ENCODE results near the gene SIGLEC9. TPM values are rescaled to one million over a fixed set of nuclear protein-coding genes. Genes with fewer than 3 reads are reported as not detected.
"Not testable (repeated sequence)": the region's sequence is repeated elsewhere in the genome, so short reads cannot be mapped to it uniquely, and the experiment has no call there.

The SIGLEC9 gene
- polyA plus RNA-seq, 4 donors: 1.2 to 1.8 (median 1.5) TPM

GRCh38 chr19:51142809-51143475 is 18.2 kb downstream of the SIGLEC9 start:
- not testable (repeated sequence) for DNase-seq (ENCODE audit: low read depth in 4 of 4, low spot score in 3 of 4)

GRCh38 chr19:51143486-51143885 is 18.8 kb downstream of the SIGLEC9 start:
- no peak for DNase-seq (ENCODE audit: low read depth in 4 of 4, low spot score in 3 of 4)

- DNase-seq (ENCODE audit: low read depth in 4 of 4, low spot score in 3 of 4): no peak
These were observed 19.9 kb downstream of the SIGLEC9 start for GRCh38 chr19:51144482-51145045.

- no peak for DNase-seq (ENCODE audit: low read depth in 4 of 4, low spot score in 3 of 4)
These were observed 21.3 kb downstream of the SIGLEC9 start for GRCh38 chr19:51145916-51146493.

GRCh38 chr19:51146751-51147150 is 22.0 kb downstream of the SIGLEC9 start:
- no peak for DNase-seq (ENCODE audit: low read depth in 4 of 4, low spot score in 3 of 4)

DNA sequence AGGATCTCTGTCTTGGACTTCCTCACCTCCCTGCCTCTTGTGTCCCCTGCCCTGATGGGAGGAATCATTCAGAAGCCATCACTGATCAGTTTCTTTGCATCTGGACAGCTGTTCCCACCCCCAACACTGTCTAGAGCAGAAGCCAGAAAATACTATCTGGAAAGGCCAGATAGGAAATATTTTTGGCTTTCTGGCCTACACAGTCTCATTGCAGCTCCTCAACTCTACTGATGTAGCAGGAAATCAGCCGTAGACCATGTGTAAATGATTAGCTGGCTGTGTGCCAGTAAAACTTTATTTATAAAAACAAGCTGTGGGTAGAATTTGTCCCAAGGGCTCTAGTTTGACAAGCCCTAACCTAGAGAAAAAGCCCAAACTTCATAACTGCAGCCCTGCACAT is 23.0 kb downstream of the SIGLEC9 start:
- DNase-seq (ENCODE audit: low read depth in 4 of 4, low spot score in 3 of 4): no peak

- DNase-seq (ENCODE audit: low read depth in 4 of 4, low spot score in 3 of 4): no peak
These were observed 23.9 kb downstream of the SIGLEC9 start for GRCh38 chr19:51148580-51148979.

- no peak for DNase-seq (ENCODE audit: low read depth in 4 of 4, low spot score in 3 of 4)
These were observed 25.9 kb downstream of the SIGLEC9 start for GRCh38 chr19:51150627-51151026.

DNA sequence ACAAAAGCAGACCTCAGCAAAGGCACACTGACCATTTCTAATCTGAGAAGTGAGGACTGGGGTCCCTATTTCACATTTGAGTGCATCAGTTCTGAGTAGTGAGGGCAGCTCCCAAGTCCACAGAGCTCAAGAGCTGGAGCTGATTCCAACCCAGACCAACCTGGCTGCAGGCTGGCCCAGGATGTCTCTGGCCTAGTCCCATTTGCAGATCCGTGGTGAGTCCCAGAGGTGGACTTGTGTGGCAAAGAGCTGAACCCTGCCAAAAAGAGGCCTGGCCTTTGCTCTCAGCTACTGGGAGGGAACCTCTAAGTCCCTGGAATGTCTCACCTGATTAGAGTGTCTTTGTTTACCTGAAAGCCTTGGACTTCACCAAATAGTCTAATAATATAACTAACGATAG is 32.0 kb downstream of the SIGLEC9 start:
- no peak for DNase-seq (ENCODE audit: low read depth in 4 of 4, low spot score in 3 of 4)

- DNase-seq (ENCODE audit: low read depth in 4 of 4, low spot score in 3 of 4): no peak
These were observed 32.6 kb downstream of the SIGLEC9 start for GRCh38 chr19:51157265-51157664.

GRCh38 chr19:51158474-51159129 is 33.9 kb downstream of the SIGLEC9 start:
- no peak for DNase-seq (ENCODE audit: low read depth in 4 of 4, low spot score in 3 of 4)

GRCh38 chr19:51159656-51160055 is 35.0 kb downstream of the SIGLEC9 start:
- DNase-seq (ENCODE audit: low read depth in 4 of 4, low spot score in 3 of 4): no peak

- no peak for DNase-seq (ENCODE audit: low read depth in 4 of 4, low spot score in 3 of 4)
These were observed 36.6 kb downstream of the SIGLEC9 start for GRCh38 chr19:51161266-51161665.

DNA sequence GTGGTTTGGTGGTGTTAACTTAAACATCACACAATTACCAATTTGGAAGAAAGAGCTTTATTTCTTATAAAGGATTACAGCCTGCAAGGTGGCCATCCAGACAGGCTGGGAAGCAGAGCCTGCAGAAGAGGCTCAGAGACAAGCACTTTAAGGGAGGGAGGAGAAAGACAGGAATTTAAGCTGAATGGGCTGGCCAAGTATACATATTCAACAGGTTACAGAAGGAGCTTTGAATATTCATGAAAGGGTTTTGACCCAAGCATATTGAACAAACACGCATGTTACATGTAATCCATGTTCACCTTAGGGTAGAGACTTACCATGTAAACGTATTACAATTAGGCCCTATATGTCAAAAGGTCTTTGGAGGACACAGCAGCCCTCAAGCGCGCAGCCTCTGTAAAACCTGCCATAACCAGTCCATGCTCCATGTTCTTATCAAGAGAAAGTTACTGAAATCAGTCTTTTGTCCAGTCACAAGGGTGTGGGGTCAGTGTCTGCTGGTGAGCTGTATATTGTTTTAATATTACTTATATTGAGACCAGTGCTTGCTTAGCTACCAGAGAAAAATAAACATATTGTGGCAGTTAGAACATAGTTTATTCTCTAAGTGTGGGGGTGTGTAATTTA is 37.3 kb downstream of the SIGLEC9 start:
- no peak for DNase-seq (ENCODE audit: low read depth in 4 of 4, low spot score in 3 of 4)

- DNase-seq (ENCODE audit: low read depth in 4 of 4, low spot score in 3 of 4): no peak
These were observed 38.6 kb downstream of the SIGLEC9 start for GRCh38 chr19:51163257-51163656.

DNA sequence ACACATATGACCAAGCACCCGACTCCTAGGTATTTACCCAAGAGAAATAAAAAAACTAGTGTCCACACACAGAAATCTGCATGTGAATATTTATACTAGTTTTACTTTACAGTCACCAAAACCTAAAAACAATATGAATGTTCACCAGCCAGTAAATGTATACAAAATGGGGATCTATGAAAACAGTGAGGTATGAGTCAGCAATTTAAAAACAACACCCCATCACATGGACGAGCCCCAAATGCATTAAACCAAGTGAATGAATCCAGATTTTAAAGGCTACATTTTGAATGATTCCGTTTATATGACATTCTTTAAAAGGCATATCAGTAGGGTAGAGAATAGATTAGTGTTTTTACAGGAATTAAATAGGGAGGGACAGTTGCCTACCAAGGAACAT is 39.5 kb downstream of the SIGLEC9 start:
- no peak for DNase-seq (ENCODE audit: low read depth in 4 of 4, low spot score in 3 of 4)

DNA sequence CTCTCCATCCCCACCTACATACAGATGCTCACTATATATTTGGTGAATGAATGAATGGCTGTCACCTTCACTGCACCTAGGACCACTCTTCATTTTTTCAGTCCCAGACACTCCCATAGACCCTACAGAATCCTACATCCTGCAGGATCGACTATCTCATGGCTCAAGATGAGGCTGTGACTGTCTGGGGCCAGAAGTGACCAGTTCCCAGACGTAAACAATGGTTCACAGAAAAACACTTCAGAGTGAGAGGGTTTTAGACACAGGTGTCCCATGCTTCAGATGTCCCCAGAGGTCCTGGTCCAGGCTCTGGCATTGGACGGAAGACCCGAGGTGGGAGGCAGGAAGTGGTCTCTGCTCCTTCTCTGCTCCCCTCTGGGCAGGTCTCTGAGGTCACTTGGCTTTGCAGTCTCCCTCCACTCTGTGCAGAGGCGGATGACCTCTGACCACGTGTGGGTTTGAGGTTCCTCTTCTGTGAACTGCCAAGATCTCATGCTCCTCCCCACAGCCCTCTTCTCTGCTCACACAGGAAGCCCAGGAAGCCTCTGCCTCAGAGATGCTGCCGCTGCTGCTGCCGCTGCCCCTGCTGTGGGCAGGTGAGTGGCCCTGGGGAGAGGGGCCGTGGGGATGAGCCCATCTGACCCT is 42.3 kb downstream of the SIGLEC9 start:
- DNase-seq (ENCODE audit: low read depth in 4 of 4, low spot score in 3 of 4): no peak

DNA sequence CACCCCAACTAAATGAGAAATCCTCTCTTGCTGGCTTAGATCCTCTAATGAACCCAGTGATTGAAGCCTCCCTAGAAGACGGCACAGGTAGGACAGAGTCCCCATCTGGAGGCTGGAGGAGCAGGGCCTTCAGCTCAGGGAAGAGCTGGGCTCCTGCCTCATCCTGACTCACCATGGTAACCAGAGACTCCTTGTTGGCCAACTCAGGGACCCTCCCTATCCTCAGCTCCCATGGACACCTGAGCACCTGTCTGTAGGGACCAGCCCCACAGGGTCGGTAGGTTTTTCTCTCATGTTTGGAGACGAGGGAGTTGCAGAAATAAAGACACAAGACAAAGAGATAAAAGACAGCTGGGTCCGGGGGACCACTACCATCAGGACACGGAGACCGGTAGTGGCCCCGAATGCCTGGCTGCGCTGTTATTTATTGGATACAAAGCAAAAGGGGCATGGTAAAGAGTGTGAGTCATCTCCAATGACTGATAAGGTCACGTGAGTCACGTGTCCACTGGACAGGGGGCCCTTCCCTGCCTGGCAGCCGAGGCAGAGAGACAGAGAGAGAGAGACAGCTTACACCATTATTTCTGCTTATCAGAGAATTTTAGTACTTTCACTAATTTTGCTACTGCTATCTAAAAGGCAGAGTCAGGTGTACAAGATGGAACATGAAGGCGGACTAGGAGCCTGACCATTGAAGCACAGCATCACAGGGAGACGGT is 44.0 kb downstream of the SIGLEC9 start:
- DNase-seq (ENCODE audit: low read depth in 4 of 4, low spot score in 3 of 4): no peak

DNA sequence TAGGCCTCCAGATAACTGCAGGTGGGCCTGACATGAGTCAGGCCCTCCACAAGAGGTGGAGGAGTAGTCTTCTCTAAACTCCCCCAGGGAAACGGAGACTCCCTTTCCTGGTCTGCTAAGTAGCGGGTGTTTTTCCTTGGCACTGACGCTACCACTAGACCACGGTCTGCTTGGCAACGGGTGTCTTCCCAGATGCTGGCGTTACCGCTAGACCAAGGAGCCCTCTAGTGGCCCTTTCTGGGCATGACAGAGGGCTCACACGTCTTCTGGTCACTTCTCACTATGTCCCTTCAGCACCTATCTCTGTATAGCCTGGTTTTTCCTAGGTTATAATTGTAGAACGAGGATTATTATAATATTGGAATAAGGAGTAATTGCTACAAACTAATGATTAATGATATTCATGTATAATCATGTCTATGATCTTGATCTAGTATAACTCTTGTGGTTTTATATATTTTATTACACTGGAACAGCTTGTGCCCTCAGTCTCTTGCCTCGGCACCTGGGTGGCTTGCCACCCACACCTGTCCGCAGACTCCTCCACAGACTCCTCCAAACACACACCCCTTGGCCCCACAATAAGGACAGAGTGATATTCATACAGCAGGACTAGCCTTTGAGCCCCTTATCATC is 44.7 kb downstream of the SIGLEC9 start:
- peak in 1 of 4 donors; percentile 31 for DNase-seq (ENCODE audit: low read depth in 4 of 4, low spot score in 3 of 4)

- no peak for DNase-seq (ENCODE audit: low read depth in 4 of 4, low spot score in 3 of 4)
These were observed 47.5 kb downstream of the SIGLEC9 start for GRCh38 chr19:51172223-51172622.
